Measurements from ENCODE around the gene HOXA3.

Gene HOXA3

GRCh38 chr7:27112955-27113949 lies 39.1 kb downstream of the HOXA3 start:
- no peak for DNase-seq

GRCh38 chr7:27112361-27112760 lies 40.0 kb downstream of the HOXA3 start:
- no peak for DNase-seq

GRCh38 chr7:27111751-27112277 lies 40.6 kb downstream of the HOXA3 start:
- DNase-seq, result no peak

GRCh38 chr7:27111042-27111750 lies 41.2 kb downstream of the HOXA3 start:
- no peak for DNase-seq

- no peak for DNase-seq
These were observed 42.0 kb downstream of the HOXA3 start for GRCh38 chr7:27110186-27111031.

GRCh38 chr7:27109466-27110185 lies 42.8 kb downstream of the HOXA3 start:
- no peak for DNase-seq

GRCh38 chr7:27108390-27109127 lies 43.8 kb downstream of the HOXA3 start:
- no peak for DNase-seq

GRCh38 chr7:27107391-27108381 lies 44.7 kb downstream of the HOXA3 start:
- DNase-seq, result no peak

GRCh38 chr7:27106901-27107240 lies 45.5 kb downstream of the HOXA3 start:
- DNase-seq, result no peak

GRCh38 chr7:27106181-27106900 lies 46.0 kb downstream of the HOXA3 start:
- DNase-seq, result no peak

GRCh38 chr7:27105301-27106031 lies 46.9 kb downstream of the HOXA3 start:
- no peak for DNase-seq

- DNase-seq, result no peak
These were observed 47.9 kb downstream of the HOXA3 start for GRCh38 chr7:27104341-27105058.

- DNase-seq, result no peak
These were observed 48.7 kb downstream of the HOXA3 start for GRCh38 chr7:27103489-27104226.

- no peak for DNase-seq
These were observed 49.6 kb downstream of the HOXA3 start, which contains the start of gene HOXA2 for GRCh38 chr7:27102581-27103442. TSS of gene HOXA2 (minus strand) at chr7:27102683. CDS start at chr7:27102500, 183 bp downstream.

- no peak for DNase-seq
These were observed 50.3 kb downstream of the HOXA3 start for GRCh38 chr7:27101957-27102580.

All from central memory CD4-positive, alpha-beta T cell (primary cell).